GM21360 (cell line): ENCODE measurements around the gene PRPH.
A peak's percentile ranks its signal among the peaks of the same experiment; 100 is the strongest.
"Not testable (repeated sequence)": the region's sequence is repeated elsewhere in the genome, so short reads cannot be mapped to it uniquely, and the experiment has no call there.

Source experiments
- ATAC-seq: cut with Tn5 transposase; IDR thresholded peaks from one replicate; pipeline ENCODE4 v1.9.1; 2021; ENCODE audit warnings: mild to moderate bottlenecking, moderate library complexity; ENCODE audit not compliant: unreplicated experiment

PRPH gene

DNA sequence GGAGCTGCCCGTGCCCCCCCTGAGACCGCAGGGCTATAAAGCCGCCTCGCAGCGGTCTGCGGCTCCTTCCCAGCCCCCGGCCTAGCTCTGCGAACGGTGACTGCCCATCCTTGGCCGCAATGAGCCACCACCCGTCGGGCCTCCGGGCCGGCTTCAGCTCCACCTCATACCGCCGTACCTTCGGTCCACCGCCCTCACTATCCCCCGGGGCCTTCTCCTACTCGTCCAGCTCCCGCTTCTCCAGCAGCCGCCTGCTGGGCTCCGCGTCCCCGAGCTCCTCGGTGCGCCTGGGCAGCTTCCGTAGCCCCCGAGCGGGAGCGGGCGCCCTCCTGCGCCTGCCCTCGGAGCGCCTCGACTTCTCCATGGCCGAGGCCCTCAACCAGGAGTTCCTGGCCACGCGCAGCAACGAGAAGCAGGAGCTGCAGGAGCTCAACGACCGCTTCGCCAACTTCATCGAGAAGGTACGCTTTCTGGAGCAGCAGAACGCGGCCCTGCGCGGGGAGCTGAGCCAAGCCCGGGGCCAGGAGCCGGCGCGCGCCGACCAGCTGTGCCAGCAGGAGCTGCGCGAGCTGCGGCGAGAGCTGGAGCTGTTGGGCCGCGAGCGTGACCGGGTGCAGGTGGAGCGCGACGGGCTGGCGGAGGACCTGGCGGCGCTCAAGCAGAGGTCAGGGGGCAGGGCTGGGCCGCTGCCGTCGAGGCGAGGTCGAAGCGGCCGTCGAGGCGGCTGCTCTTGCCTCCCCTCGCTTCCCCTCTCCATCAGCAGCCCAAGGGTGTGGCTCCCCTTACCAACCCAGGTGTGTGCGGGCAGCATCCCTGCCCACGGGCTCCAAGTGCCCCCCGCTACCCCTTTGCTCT is at the start of gene PRPH:
Gene PRPH (plus strand): TSS at position 66 of the 855 bp plus-strand sequence. CDS start 54 bp downstream, at position 120.
- ATAC-seq, result no peak

DNA sequence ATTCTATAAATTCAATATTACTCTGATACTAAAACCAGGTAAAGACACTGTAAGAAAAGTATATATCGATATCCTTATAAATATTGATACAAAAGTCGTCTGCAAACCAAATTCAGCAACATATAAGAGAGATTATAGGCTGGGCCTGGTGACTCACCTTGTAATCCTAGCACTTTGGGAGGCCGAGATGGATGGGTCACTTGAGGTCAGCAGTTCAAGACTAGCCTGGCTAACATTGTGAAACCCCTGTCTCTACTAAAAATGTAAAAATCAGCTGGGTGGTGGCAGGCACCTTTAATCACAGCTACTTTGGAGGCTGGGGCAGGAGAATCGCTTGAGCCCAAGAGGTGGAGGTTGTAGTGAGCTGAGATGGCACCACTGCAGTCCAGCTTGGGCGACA is 43.6 kb upstream of the PRPH start:
- no peak for ATAC-seq

DNA sequence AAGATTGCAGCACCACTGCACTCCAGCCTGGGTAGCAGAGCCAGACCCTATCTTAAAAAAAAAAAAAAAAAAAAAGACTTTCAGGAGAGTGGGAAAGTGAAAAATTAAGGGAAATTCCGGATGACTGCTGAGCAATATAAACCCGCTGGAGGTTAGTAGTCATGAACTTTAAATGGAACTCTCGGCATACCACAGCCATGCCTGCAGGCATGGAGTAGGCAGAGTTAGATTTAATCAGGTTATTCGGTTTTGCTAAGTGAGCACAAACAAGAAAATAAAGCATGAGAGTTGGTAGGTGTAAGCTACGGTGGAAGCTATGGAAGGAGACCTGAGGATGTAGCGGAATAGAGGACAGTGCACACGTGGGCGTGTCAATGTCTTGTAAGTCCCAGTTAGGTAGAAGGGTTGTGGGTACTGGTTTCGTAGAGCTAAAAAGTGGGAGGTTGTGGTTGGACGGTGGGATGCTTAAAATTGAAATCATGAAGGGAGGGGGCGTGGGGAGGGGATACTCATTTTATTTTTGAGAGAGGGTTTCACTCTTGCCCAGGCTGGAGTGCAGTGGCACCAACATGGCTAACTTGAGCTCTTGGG is 41.8 kb upstream of the PRPH start:
- no peak for ATAC-seq

DNA sequence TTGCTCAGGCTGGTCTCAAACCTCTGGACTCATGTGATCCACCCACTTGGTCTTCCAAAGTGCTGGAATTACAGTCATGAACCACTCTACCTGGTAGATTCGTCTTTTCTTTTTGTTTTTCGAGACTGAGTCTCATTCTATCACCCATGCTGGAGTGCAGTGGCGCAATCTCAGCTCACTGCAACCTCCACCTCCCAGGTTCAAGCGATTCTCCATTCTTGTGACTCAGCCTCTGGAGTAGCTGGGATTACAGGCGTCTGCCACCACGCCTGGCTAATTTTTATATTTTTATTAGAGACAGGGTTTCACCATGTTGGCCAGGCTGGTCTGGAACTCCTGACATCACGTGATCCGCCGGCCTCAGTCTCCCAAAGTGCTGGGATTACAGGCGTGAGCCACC is 39.5 kb upstream of the PRPH start:
- ATAC-seq, result not testable (repeated sequence)

DNA sequence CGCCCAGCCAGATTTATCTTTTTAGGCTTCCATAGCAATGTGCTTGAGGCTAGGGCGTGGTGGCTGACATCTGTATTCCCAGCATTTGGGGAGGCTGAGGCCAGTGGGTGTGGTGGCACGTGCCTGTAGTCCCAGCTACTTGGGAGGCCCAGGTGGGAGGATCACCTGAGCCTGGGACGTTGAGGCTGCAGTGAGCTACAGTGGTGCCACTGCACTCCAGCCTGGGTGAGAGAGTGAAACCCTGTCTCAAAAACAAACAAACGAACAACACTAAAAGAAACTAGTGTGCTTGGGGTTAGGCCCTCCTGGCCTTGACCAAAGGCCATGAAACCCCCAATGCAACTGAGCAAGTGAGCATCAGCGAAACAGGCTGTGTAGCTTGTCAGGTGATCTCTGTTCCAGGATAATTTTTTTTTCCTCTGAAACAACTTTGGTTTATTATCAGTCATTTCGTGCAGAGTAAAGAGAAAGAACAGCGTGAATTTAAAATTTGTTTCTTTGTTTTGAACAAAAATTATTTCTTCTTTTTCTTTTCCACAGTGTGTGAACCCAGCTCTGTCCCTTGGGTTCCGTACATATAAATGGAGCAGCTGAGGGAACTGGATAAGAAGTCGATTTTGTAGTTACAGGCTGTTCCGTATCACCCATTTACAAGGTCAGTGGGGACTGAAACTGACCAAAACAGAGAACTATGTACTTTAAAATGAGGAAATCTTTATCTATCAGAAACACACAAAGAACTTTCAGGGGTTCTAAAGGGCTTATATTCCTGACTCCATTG is 38.9 kb upstream of the PRPH start:
- no peak for ATAC-seq

DNA sequence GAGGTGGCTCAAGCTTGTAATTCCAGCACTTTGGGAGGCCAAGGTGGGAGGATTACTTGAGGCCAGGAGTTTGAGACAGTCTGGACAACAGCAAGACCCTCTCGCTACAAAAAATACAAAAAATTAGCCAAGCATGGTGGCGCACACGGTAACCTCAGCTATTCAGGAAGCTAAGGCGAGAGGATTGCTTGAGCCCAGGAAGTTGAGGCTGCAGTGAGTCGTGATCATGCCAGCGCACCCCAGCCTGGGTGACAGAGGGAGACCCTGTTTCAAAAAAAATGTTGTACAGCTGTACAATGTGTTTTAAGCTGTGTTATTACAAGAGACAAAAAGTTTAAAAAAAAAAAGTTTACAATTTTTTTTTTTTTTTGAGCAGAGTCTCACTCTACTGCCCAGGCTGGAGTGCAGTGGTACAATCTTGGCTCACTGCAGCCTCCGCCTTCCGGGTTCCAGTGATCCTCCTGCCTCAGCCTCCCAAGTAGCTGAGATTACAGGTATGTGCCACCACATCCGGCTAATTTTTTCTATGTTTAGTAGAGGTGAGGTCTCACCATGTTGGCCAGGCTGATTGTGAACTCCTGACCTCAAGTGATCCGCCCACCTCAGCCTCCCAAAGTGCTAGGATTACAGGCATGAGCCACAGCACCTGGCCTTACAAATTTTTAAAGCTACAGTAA is 37.3 kb upstream of the PRPH start:
- ATAC-seq, result not testable (repeated sequence)

DNA sequence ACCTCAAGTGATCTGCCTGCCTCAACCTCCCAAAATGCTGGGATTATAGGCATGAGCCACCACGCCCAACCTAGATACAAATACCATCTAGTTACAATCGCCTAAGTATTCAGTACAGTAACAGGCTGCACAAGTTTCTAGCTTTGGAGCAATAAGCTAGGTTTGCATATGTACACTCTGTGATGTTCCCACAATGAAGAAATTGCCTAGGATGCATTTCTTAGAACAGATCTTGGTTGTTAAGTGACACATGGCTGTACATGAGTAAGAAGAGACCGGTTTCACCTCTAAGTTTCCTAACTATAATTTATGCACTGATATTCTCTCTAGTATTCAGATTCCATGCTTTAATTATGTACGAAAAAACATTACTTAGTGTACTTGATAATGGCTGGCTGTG is 35.5 kb upstream of the PRPH start:
- no peak for ATAC-seq

DNA sequence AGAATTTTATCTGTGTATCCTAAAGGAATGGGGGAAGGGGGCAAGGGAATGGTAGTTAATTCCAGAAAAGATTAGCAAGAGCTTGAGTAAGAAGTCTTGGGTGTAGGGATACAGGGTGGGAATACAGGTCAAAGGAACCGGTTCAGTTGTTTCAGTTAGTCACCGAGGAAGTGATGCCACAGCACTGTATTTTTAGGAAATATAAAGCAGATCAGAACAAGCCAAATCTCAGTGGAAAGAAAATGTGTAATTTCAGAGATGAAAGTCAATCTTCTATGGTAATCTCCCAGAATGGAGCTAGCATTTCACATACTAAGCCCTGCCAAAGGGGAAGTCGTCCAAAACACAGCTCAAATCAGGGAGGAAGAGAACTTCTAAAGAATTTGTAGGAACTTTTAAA is 34.8 kb upstream of the PRPH start:
- ATAC-seq, result no peak

DNA sequence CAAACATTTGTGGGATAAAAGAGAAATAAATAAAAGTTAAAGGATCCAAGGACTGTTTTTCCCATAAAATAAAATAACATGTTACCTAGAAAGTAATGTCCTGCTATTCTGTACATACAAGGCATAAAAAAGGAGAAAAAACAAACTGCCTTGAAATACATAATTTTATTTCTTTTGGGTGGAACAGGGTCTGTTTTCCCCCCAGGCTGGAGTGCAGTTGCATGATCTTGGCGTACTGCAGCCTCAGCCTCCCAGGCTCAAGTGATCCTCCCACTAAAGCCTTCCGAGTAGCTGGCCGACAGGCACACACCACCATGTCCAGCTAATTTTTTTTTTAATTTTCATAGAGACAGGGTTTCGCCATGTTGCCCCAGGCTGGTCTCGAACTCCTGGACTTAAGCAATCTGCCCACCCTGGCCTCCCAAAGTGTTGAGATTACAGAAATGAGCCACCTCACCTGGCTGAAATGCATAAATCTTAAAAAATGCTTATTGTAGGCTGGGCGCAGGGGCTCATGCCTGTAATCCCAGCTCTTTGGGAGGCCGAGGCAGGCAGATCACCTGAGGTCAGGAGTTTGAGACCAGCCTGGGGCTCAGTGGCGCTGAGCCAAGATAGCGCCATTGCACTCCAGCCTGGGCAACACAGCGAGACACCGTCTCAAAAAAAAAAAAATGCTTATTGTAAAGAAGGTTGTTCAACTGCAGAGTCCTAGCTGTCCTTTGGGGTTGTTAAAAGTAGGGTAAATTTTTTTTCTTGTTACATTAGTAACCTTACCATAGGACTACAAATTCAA is 34.2 kb upstream of the PRPH start:
- ATAC-seq, result no peak

DNA sequence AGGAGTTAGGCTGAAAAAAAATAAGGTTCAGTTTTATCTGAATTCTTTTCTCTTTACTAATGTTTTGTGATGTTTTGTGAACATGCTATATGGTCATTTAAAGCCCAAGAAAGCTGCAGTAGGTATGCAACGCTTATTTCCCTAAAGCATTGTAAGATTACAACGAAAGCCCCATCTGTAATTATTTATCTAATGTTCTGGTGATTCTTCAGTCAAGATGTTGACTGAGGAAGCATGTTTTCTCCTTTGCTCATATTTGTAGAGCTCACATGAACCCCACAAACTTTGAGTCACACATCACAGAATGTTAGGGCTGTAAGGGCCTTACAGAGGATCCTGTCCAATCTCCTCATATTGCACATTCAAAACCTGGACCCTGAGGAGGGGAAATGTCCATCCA is 33.2 kb upstream of the PRPH start:
- no peak for ATAC-seq

DNA sequence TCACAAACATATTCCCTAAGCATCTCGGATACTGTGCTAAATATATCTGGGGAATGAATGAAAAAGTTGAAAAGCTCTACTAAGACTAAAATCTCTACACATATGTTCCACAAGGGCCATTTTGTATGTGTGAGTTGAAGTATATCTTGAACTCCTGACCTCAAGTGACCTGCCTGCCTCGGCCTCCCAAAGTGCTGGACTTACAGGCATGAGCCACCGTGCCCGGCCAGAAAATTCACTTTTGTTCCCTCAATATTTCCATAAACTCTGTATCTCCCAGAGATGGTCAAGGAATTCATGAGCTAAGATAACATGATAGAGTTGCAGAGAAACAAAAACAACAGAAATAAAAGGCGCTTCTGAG is 31.6 kb upstream of the PRPH start:
- ATAC-seq, result no peak

DNA sequence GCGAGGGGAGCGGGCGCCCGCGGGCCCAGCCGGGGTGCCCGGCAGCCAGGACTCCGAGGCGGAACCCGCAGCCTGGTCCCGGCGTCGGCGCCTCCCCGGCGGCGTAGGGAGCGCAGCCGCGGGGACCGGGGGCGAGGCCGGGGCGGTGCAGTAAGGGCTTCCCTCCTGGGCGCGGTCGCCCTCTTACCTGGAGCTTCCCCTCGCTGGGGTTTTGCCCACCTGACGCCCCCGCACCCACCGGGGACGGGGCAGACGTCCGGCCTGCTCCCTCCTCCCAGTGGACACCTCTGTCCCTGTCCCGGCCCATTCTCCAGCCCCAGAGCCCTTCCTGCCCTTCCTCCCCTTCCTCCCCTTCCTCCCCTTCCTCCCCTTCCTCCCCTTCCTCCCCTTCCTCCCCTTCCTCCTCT is 30.5 kb upstream of the PRPH start:
- peak; percentile 37 for ATAC-seq

DNA sequence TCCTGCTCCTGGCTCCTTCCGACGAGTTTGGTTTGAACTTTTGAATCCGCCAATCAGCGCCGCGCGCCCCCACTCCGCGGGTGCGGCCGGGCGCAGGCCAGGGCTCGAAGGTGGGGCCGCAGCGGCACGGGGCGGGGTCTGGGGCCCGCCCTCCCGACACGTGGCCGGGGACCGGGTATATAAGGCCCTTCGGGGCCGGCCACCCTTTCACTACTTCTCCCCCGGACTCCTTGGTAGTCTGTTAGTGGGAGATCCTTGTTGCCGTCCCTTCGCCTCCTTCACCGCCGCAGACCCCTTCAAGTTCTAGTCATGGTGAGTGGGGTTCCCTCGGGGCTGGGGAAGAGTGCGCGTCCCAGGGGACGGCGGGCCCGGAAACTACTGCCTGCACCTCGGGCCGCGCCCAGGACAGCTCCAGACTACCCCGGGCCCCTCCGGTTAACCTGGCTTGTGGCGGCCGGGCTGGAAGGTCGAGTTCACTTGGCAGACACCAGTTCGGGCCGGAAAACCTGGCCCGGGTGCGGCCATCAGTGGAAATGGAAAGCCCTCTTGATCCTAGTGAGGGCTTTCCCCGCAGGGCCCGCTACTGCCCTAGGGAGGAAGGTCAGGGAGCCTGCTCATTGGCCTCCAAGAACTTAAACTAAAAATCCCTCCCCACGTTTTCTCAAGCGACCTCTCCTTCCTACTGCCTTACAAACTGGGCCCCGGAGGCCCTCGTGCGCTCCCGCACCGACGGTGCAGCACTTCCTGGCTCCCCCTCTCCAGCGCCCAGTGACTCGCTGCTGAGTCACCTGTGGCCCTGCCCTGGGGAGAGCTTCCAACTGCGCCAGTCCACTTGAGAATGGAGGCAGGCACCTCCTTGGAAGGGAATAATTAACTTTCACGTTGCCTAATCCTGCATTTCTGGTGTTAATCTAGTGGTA is 29.8 kb upstream of the PRPH start, which contains the start of gene TUBA1C:
Gene TUBA1C (plus strand): TSS at position 210 of the 920 bp plus-strand sequence. CDS start 100 bp downstream, at position 310.
- peak; percentile 76 for ATAC-seq

DNA sequence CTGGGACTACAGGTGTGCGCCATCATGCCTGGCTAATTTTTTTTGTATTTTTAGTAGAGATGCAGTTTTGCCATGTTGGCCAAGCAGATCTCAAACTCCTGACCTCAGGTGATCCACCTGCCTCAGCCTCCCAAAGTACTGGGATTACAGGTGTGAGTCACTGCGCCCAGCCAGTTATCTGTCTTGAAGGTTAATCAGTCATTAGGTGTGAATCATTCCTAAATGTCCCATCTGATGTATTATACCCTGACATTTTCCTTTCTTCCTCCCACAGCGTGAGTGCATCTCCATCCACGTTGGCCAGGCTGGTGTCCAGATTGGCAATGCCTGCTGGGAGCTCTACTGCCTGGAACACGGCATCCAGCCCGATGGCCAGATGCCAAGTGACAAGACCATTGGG is 25.8 kb upstream of the PRPH start:
- not testable (repeated sequence) for ATAC-seq

DNA sequence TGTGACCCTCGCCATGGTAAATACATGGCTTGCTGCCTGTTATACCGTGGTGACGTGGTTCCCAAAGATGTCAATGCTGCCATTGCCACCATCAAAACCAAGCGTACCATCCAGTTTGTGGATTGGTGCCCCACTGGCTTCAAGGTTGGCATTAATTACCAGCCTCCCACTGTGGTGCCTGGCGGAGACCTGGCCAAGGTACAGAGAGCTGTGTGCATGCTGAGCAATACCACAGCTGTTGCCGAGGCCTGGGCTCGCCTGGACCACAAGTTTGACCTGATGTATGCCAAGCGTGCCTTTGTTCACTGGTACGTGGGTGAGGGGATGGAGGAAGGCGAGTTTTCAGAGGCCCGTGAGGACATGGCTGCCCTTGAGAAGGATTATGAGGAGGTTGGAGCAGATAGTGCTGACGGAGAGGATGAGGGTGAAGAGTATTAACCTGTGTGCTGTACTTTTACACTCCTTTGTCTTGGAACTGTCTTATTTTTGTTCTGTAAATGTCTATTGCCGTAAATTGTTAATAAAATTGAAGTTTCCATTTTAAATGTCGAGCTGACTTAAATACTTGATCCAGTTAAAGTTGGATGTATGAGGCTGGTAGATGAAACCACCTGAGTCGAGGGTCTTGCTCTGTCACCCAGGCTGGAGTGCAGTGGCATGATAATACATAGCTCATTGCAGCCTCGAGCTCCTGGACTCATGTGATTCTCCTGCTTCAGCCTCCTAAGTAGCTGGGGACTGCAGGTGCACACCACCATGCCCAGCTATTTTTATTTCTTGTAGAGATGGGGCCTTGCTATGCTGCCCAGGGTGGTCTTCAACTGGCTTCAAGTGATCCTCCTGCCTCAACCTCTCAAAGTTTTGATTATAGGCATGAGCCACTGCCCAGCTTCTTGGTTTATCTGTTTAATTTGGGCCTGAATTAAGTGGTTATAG is 21.9 kb upstream of the PRPH start:
- ATAC-seq, result no peak

DNA sequence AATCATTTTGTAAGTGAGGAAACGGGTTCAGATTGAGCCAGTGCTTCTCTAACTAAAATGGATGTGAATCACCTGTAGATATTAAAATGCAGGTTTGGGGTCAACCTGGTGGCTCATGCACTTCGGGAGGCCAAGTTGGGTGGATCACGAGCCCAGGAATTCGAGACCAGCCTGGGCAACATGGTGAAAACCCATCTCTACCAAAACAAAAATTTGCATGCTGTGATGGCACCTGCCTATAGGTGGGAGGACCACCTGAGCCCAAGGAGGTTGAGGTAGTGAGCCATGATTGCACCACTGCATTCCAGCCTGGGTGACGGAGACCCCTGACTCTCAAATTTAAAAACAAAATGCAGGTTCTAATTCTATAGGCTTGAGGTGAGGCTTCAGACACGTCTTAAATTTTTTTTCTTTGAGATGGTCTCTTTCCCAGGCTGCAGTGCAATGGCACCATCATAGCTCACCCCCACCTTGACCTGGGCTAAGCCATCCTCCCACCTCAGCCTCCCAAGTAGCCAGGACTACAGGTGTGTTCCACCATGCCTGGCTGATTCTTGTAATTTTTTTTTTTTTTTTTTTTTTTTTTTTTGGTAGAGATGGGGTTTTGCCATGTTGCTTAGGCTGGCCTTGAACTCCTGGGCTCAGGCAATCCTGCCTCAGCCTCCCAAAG is 21.1 kb upstream of the PRPH start:
- no peak for ATAC-seq

DNA sequence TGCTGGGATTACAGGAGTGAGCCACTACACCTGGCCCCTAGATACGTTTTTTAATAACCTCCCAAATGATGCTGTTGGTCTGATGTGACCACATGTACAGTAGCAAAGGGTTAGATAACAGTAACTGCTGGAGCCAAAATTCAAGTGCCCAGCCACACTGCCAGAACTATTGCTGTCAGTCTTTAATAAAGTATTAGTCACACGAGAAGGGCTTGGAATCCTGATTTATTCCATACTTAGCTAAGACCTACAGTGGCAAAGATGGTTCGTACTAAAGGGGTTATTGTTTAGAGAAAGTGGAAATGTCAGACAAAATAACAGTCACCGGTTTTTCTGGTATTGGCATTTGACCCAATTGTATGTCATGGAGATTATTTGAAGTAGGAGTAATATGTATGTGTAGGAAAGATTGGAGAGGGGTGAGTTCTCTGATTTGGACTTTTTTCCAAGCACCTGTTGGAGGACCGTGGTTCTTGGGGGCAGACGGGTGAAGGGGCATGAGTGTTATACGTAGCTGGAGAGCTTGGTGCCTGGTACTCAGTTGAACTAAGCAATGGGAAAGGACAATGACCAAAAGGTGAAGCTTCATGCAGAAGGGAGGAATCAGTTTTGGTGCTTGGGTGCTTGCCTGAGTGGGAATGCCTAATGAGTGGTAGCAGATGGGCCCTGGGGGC is 20.4 kb upstream of the PRPH start:
- ATAC-seq, result no peak
